ENCODE data around the gene A3GALT2. TPM values are rescaled to one million over a fixed set of nuclear protein-coding genes. Genes with fewer than 3 reads are reported as not detected.

A3GALT2 gene
- polyA plus RNA-seq, 1 of the 3 experiments (the other 2 are of a cell fraction), result 0.07 TPM

DNA sequence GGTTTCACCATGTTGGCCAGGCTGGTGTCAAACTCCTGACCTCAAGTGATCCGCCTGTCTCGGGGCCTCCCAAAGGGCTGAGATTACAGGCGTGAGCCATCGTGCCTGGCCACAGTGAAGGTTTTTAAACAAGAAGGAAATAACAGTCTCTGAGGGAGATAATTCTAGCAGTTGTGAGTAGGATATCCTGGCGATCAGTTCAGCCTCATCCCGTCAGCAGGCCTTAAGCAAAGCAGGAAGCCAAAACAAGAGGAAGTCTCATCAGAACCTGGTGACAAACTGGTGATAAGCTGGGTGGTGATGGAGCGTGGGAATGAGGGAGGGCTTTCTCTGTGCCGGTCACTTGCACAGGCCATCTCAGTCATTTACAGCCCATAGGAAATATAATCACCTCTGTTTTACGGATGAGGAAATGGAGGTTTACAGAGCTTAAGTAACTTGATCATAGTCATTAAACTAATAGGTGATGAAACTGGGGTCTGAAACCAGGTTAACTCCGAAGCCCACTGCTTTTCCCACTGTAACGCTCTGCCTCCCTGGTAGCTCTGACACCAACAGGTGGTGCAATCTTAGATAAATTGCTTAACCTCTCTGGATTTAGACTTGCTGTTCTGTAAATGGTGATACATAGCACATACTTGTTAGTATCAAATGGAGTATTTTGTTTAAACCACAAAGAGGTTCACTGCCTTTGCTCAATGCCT lies 40.8 kb upstream of the A3GALT2 start:
- no peak overlapping the region for H3K27ac ChIP-seq (ENCODE audit: low read depth in 2 of 2, low read length in 1 of 2)
- H3K4me3 ChIP-seq (ENCODE audit: low read depth in 2 of 2, low read length in 1 of 2), result no peak overlapping the region
- H3K36me3 ChIP-seq (replicated peaks in 1 of 2; ENCODE audit: control insufficient read depth in 1 of 2, insufficient read depth in 2 of 2, low read length in 1 of 2), result peaks cover 26 to 61% of the 10 kb centered on the region in 2 experiments
- no peak overlapping the region for H3K9ac ChIP-seq
- no peaks in the 10 kb centered on the region for H3K27me3 ChIP-seq (ENCODE audit: insufficient read depth)
- no peaks in the 10 kb centered on the region for H3F3A ChIP-seq (replicated peaks; ENCODE audit: insufficient read depth)
- CTCF ChIA-PET, result interaction anchor here (0.7 to 11.3 kb wide), 6 partner anchors 10 to 251 kb away, joined by 3 to 167 read pairs (median 5); no protein-coding TSS in a partner anchor
- POLR2A ChIA-PET, result interaction anchor here (1.3 kb wide), 1 partner anchor 12 kb away, joined by 5 read pairs; no protein-coding TSS in a partner anchor
- no peaks in the 10 kb centered on the region for H3K79me2 ChIP-seq (ENCODE audit: insufficient read depth)
- TF ChIP-seq PBX3 (IDR thresholded peaks at IDR 0.05) (no peak), TCF12 (IDR thresholded peaks at IDR 0.05) (no peak), RXRA (IDR thresholded peaks at IDR 0.05; ENCODE audit: borderline replicate concordance, low read depth) (no peak), USF1 (IDR thresholded peaks at IDR 0.05; ENCODE audit: borderline replicate concordance, low read depth) (no peak), YY1 (IDR thresholded peaks at IDR 0.05; ENCODE audit: low read depth) (no peak), CTCF (IDR thresholded peaks at IDR 0.05) (no peak), RFX5 (IDR thresholded peaks at IDR 0.05; ENCODE audit: low read length) (no peak), GATA2 (CRISPR knock-in tag; IDR thresholded peaks at IDR 0.05) (no peak), SMC3 (IDR thresholded peaks at IDR 0.05; ENCODE audit: low read depth, low read length) (no peak), TEAD4 (IDR thresholded peaks at IDR 0.05; ENCODE audit: borderline replicate concordance, insufficient read depth) (no peak), JUND (IDR thresholded peaks at IDR 0.05) (no peak), POLR2AphosphoS5 (IDR thresholded peaks at IDR 0.05; ENCODE audit: low read depth, low read length) (no peak)
- TF ChIP-seq, protein P1, sequence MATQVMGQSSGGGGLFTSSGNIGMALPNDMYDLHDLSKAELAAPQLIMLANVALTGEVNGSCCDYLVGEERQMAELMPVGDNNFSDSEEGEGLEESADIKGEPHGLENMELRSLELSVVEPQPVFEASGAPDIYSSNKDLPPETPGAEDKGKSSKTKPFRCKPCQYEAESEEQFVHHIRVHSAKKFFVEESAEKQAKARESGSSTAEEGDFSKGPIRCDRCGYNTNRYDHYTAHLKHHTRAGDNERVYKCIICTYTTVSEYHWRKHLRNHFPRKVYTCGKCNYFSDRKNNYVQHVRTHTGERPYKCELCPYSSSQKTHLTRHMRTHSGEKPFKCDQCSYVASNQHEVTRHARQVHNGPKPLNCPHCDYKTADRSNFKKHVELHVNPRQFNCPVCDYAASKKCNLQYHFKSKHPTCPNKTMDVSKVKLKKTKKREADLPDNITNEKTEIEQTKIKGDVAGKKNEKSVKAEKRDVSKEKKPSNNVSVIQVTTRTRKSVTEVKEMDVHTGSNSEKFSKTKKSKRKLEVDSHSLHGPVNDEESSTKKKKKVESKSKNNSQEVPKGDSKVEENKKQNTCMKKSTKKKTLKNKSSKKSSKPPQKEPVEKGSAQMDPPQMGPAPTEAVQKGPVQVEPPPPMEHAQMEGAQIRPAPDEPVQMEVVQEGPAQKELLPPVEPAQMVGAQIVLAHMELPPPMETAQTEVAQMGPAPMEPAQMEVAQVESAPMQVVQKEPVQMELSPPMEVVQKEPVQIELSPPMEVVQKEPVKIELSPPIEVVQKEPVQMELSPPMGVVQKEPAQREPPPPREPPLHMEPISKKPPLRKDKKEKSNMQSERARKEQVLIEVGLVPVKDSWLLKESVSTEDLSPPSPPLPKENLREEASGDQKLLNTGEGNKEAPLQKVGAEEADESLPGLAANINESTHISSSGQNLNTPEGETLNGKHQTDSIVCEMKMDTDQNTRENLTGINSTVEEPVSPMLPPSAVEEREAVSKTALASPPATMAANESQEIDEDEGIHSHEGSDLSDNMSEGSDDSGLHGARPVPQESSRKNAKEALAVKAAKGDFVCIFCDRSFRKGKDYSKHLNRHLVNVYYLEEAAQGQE (IDR thresholded peaks at IDR 0.05; ENCODE audit: low read depth, low read length), result no peak
- DNase-seq, result no peak
- no peaks in the 10 kb centered on the region for H3K9me3 ChIP-seq
- 94% methylated on average over 11 of the region's 11 CpGs for WGBS (ENCODE audit: low lambda C conversion rate)
- peaks cover 0 to 44% of the 10 kb centered on the region in 2 experiments; a peak in 3 of 4 replicates for H3K4me1 ChIP-seq (ENCODE audit: control insufficient read depth in 1 of 2, insufficient read depth in 2 of 2, low read depth in 1 of 2, low read length in 1 of 2)
- H2AFZ ChIP-seq (ENCODE audit: low read depth), result no peak overlapping the region
- no peaks in the 10 kb centered on the region for H3K9me2 ChIP-seq
- H4K20me1 ChIP-seq (ENCODE audit: insufficient read depth), result no peaks in the 10 kb centered on the region
- H3K4me2 ChIP-seq, result no peak overlapping the region

Data from SK-N-SH (cell line).